Spinal cord (tissue), 10 donors: Measurements from ENCODE around the gene CXCL11. TPM values are rescaled to one million over a fixed set of nuclear protein-coding genes. Genes with fewer than 3 reads are reported as not detected.

Experiments used
- DNase-seq, 6 donors: peaks; one replicate each; pipeline versions ENCODE4 v3.0.0 to v3.0.0-alpha.2; 2013 to 2015; ENCODE audit warnings: low spot score in 6 of 6, low read depth in 4 of 6
- H3K27ac ChIP-seq: one replicate; pipeline ENCODE4 v1.5.1; 2013; ENCODE audit warnings: low read depth, low read length, control low read depth
- H3K27me3 ChIP-seq: one replicate; pipeline ENCODE4 v1.6.1; 2013; ENCODE audit warnings: low read length; ENCODE audit not compliant: control insufficient read depth, insufficient read depth
- H3K36me3 ChIP-seq: one replicate; pipeline ENCODE4 v1.6.1; 2013; ENCODE audit warnings: low read length; ENCODE audit not compliant: control insufficient read depth, insufficient read depth
- H3K4me1 ChIP-seq: one replicate; pipeline ENCODE4 v1.6.1; 2013; ENCODE audit warnings: low read length; ENCODE audit not compliant: control insufficient read depth, insufficient read depth
- H3K4me3 ChIP-seq: one replicate; pipeline ENCODE4 v1.5.1; 2013; ENCODE audit warnings: low read depth, low read length, control low read depth
- H3K9me3 ChIP-seq: one replicate; pipeline ENCODE4 v1.6.1; 2013; ENCODE audit warnings: low read length; ENCODE audit not compliant: control insufficient read depth, insufficient read depth
- WGBS: methylation state at CpG from one replicate; pipeline ENCODE4 v1.1.5; 2013; ENCODE audit warnings: missing lambda C conversion rate; ENCODE audit not compliant: insufficient coverage; 5-methylcytosine and 5-hydroxymethylcytosine counted together
- polyA plus RNA-seq, 2 donors: library from polyadenylated mRNA; unstranded; fragments of 120-200 nt; gene quantifications; one replicate each; pipeline ENCODE4 v1.2.1, GENCODE V29; 2013; ENCODE audit not compliant: insufficient read length in 2 of 2
- total RNA-seq, 2 donors: library from RNA; depleted of rRNA in 1 of 2; stranded (reverse); fragments of 120-200 nt in 1 of 2; fragments of >200 nt in 1 of 2; gene quantifications; one replicate each; pipeline versions ENCODE4 v1.2.3 to v1.2.4, GENCODE V29; 2013 to 2014
- donor health status: healthy.

CXCL11 gene
- total and polyA plus RNA-seq, 4 donors: 0.69 TPM; not detected in 3

DNA sequence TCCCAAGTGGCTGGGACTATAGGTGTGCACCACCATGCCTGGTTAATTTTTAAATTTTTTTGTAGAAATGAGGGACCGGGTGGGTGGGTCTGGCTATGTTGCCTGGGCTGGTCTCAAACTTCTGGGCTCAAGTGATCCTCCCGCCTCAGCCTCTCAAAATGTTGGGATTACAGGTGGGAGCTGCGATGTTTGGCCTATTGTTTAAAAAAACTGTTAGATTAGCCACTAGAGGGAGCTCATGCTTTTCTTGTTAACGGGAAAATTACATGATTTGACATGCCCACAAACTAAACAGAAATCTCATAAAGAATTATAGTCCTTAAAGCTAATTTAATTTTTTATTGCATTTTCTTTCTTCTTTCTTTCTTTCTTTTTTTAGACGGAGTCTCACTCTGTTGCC is 40.1 kb downstream of the CXCL11 start:
- 10% methylated on average over 2 of the region's 5 CpGs for WGBS

DNA sequence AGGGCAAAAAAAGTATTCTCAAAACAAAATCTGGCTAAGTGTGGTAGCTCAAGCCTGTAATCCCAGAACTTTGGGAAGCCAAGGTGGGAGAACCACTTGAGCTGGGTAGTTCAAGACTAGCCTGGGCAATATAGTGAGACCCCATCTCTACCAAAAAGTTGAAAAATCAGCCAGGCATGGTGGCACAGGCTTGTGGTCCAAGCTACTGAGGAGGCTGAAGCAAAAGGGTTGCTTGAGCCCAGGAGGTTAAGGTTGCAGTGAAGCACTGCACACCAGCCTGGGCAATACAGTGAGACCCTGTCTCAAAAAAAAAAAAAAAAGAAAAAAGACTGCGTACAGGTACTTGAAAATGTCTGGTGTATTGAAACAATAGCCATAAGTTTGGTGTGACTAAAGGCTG is 43.4 kb downstream of the CXCL11 start:
- Histone ChIP-seq H3K4me3 (no peak overlapping the region), H3K27ac (no peak overlapping the region), H3K9me3 (no peaks in the 10 kb centered on the region), H3K27me3 (no peaks in the 10 kb centered on the region), H3K36me3 (peaks cover 3% of the 10 kb centered on the region), H3K4me1 (peaks cover 6% of the 10 kb centered on the region)
- DNase-seq: no peak
- 80% methylated on average over 1 of the region's 1 CpG for WGBS

More for the DNA sequence above, 40.1 kb downstream of the CXCL11 start:
- Histone ChIP-seq H3K9me3 (no peaks in the 10 kb centered on the region), H3K4me3 (no peak overlapping the region), H3K27ac (no peak overlapping the region), H3K4me1 (peaks cover 6% of the 10 kb centered on the region), H3K27me3 (no peaks in the 10 kb centered on the region), H3K36me3 (no peaks in the 10 kb centered on the region)
- peak in 4 of 6 donors; percentile 33 to 88 (median 66) for DNase-seq

DNA sequence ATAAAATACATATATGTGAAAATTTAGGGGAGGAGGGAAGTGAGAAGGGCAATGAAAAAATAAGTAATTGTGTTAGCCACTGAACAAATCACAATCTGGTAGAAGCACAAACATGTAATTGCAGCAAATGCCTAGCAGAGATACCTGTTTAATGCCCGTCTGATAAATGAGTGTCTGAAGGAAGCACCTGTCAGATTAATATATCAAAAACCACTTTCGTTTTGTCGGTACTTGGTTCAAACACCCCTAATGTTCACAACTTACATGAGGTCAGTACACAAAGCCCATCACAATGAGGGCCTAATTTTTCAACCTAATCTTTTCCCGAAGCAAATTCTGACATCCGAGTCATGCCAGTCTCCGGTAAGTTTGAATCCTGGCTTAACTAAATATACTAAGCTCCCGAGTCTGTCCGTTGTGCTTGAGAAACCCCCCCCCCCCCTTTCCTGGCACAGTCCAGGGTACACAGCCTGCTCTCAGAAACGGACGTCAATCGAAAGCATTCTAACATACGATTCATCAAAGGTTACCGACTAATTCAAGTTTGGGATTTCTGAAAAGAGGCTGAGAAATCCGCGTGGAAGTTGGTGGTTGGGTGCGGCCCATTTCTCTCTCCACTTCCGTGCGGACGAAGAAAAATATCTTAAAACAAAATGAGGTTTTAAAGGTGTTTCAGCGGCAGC is 45.9 kb downstream of the CXCL11 start:
- Histone ChIP-seq H3K9me3 (no peaks in the 10 kb centered on the region), H3K36me3 (peaks cover 3% of the 10 kb centered on the region), H3K27ac (peak overlapping the region; percentile 76), H3K4me1 (peaks cover 6% of the 10 kb centered on the region), H3K4me3 (peak overlapping the region; percentile 91), H3K27me3 (no peaks in the 10 kb centered on the region)
- 3% methylated on average over 12 of the region's 20 CpGs for WGBS
- DNase-seq: peak in 1 of 6 donors; percentile 6

DNA sequence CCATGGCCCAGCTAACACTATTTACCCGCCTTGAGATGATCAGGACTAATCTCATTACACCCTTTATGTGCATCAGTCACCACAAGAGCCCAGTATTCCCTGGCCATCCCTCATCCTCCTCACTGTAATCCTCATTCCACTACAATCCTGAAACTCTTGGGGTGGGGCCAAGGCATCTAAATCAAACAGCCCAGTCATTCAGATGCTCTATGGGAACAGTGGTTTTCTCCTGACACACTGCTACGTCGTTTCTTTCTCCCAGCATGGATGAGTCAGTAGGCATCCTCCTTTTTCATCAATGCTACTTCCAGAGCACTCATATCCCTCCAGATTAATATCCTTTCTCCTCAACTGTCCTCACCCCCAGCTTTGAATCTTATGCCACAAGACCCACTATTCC is 50.8 kb downstream of the CXCL11 start:
- Histone ChIP-seq H3K4me1 (no peaks in the 10 kb centered on the region), H3K9me3 (no peaks in the 10 kb centered on the region), H3K27me3 (no peaks in the 10 kb centered on the region), H3K27ac (no peak overlapping the region), H3K4me3 (no peak overlapping the region), H3K36me3 (peaks cover 5% of the 10 kb centered on the region)
- 75% methylated on average over 3 of the region's 3 CpGs for WGBS
- DNase-seq: no peak

Other genes with a start within 250 kb of the CXCL11 start
- gene PPEF2, start 133.6 kb downstream of the CXCL11 start, total RNA-seq: under 1 TPM in 1 of 2 donors, not detected in 1; 0.06 TPM
- gene PPEF2, start 133.6 kb downstream of the CXCL11 start, polyA plus RNA-seq: under 1 TPM in 1 of 2 donors, not detected in 1; 0.48 TPM
- 10 to 100 TPM; 11.5 to 23.9 TPM for gene NAAA, start 95.1 kb downstream of the CXCL11 start, total RNA-seq
- gene NAAA, start 95.1 kb downstream of the CXCL11 start, polyA plus RNA-seq: 10 to 100 TPM; 11.9 to 12.8 TPM
- 10 to 100 TPM; 33.6 to 40.6 TPM for gene SDAD1, start 45.1 kb downstream of the CXCL11 start, total RNA-seq
- 10 to 100 TPM; 30.5 to 31.0 TPM for gene SDAD1, start 45.1 kb downstream of the CXCL11 start, polyA plus RNA-seq
- gene CXCL9, start 28.6 kb downstream of the CXCL11 start, total RNA-seq: under 1 TPM; 0.10 to 0.11 TPM
- not detected for gene CXCL9, start 28.6 kb downstream of the CXCL11 start, polyA plus RNA-seq
- gene CXCL10, start 12.6 kb downstream of the CXCL11 start, total RNA-seq: 1 to 10 TPM in 1 of 2 donors, under 1 TPM in 1; 0.28 to 1.9 TPM
- not detected for gene CXCL10, start 12.6 kb downstream of the CXCL11 start, polyA plus RNA-seq
- 1 to 10 TPM; 4.0 to 7.6 TPM for gene ART3, start 38.6 kb upstream of the CXCL11 start, total RNA-seq
- 1 to 10 TPM; 4.0 to 4.4 TPM for gene ART3, start 38.6 kb upstream of the CXCL11 start, polyA plus RNA-seq
- gene NUP54, start 112.3 kb upstream of the CXCL11 start, total RNA-seq: 10 to 100 TPM; 55.6 to 87.4 TPM
- 10 to 100 TPM; 45.5 to 56.8 TPM for gene NUP54, start 112.3 kb upstream of the CXCL11 start, polyA plus RNA-seq
- 100 to 1,000 TPM; 243 to 326 TPM for gene SCARB2, start 177.8 kb upstream of the CXCL11 start, total RNA-seq
- 100 to 1,000 TPM; 191 to 218 TPM for gene SCARB2, start 177.8 kb upstream of the CXCL11 start, polyA plus RNA-seq
- gene FAM47E, start 215.7 kb upstream of the CXCL11 start, total RNA-seq: 10 to 100 TPM in 1 of 2 donors, 1 to 10 TPM in 1; 9.4 to 14.8 TPM
- 1 to 10 TPM; 7.9 to 9.5 TPM for gene FAM47E, start 215.7 kb upstream of the CXCL11 start, polyA plus RNA-seq